ENCODE results near the gene MYO1A. TPM values are rescaled to one million over a fixed set of nuclear protein-coding genes. Genes with fewer than 3 reads are reported as not detected.

The MYO1A gene
- total RNA-seq, 2 donors from 2014 or later = 2.1 to 5.1 TPM

DNA sequence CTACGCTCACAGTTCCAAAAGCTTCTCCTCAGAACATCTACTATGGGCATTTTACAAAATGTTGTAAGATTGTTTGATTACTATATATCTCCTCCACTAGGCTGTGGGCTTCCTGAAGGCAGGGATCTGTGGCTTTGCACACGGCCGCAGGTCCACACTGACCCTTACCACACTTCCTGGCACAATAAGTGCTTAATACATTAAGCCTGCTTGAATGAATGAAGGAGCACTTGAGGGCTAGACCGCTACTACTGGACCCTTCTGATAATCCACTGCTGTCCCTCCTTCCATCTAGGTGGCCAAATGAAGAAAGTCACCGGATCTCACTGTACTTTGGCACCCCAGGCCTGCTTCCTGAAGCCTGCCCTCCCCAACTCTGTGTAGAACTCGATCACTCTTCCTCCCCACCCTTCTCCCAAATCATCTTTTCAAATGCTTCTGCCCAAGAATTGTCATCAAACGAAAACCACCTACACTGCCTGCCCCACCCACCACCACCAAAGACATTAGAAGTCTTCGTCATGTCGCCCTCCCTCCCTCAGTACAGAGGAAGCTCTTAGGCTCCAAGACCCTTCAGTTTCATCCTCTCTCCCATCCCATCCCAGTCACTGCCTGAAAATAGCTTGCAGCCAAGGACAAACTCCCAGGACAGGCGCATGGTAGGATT, 43.0 kb downstream of the MYO1A start:
- H3K27me3 Mint-ChIP-seq = no peaks in the 10 kb centered on the region
- ATAC-seq (replicated peaks) = no peak

GRCh38 chr12:57005980-57006808, 43.7 kb downstream of the MYO1A start, which contains the start of gene ZBTB39:
TSS of gene ZBTB39 (minus strand) at chr12:57006546. CDS start at chr12:57004917, 1,629 bp downstream.
- Mint-ChIP-seq H3K27me3 (no peaks in the 10 kb centered on the region), H3K36me3 (ENCODE audit: low read depth) (peaks cover 33% of the 10 kb centered on the region), H3K9me3 (no peaks in the 10 kb centered on the region), H3K27ac (peak within 1 kb of the TSS; percentile 93), H3K4me1 (peaks cover 27% of the 10 kb centered on the region), H3K4me3 (peak within 1 kb of the TSS; percentile 91)
- peak; percentile 78 for ATAC-seq (replicated peaks)

More for the DNA sequence above, 43.0 kb downstream of the MYO1A start:
- Mint-ChIP-seq H3K9me3 (no peaks in the 10 kb centered on the region), H3K27ac (peak overlapping the region; percentile 93), H3K36me3 (ENCODE audit: low read depth) (peaks cover 26% of the 10 kb centered on the region), H3K4me1 (peaks cover 30% of the 10 kb centered on the region), H3K4me3 (peak overlapping the region; percentile 91)

DNA sequence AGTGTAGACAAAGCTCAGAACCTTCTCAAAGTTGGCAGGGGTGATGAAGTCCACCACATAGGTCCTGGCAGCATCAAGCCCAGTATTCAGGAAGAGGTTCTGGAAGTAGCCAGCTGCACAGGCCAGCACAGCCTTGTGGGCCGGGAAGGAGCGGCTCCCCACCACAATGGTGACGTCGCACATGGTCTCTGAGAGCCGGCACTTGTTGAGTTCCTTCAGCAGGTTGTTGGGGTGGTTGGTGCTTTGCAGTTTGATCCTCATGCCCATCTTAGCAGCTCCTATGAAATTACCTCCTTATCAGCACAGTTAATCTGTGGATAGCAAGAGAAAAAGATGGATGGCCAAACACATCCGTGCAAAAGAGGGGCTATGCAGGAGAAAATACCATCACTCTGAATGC, 45.3 kb downstream of the MYO1A start:
- ATAC-seq (replicated peaks) = no peak
- no peak overlapping the region for H3K27ac Mint-ChIP-seq

GRCh38 chr12:57003395-57003794, 46.5 kb downstream of the MYO1A start:
- Mint-ChIP-seq H3K36me3 (ENCODE audit: low read depth) (peaks cover 60% of the 10 kb centered on the region), H3K4me3 (no peak overlapping the region), H3K9me3 (no peaks in the 10 kb centered on the region), H3K27me3 (no peaks in the 10 kb centered on the region), H3K4me1 (peaks cover 46% of the 10 kb centered on the region), H3K27ac (no peak overlapping the region)
- no peak for ATAC-seq (replicated peaks)

More for the DNA sequence above, 45.3 kb downstream of the MYO1A start:
- H3K9me3 Mint-ChIP-seq = no peaks in the 10 kb centered on the region
- H3K4me1 Mint-ChIP-seq = peaks cover 35% of the 10 kb centered on the region
- peak overlapping the region; percentile 78 for H3K4me3 Mint-ChIP-seq
- peaks cover 49% of the 10 kb centered on the region for H3K36me3 Mint-ChIP-seq (ENCODE audit: low read depth)
- no peaks in the 10 kb centered on the region for H3K27me3 Mint-ChIP-seq

DNA sequence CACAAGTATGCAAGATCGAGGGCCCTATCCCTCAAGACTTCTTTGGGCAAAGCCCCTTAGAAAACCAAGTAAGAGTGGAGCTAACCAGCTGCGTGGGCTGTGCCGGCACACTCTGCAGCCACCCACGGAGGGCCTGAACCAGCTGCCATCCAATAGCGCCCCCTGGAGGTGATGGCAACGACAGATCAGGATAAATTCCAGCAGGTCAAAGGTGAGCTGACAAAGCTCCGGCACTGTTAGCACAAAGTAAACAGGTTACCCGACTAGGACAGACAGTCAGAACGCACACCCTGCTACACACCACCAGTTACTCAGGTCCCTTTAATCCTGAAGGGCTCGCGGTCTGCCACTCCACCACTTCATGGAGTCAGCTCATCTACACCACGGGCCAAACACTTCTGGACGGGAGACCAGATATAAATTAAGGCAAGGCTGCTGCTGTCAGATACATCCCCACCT, 48.5 kb downstream of the MYO1A start:
- peaks cover 44% of the 10 kb centered on the region for H3K4me1 Mint-ChIP-seq
- H3K36me3 Mint-ChIP-seq (ENCODE audit: low read depth) = peaks cover 64% of the 10 kb centered on the region
- no peak for ATAC-seq (replicated peaks)
- H3K27ac Mint-ChIP-seq = no peak overlapping the region
- no peaks in the 10 kb centered on the region for H3K9me3 Mint-ChIP-seq
- no peaks in the 10 kb centered on the region for H3K27me3 Mint-ChIP-seq
- no peak overlapping the region for H3K4me3 Mint-ChIP-seq

DNA sequence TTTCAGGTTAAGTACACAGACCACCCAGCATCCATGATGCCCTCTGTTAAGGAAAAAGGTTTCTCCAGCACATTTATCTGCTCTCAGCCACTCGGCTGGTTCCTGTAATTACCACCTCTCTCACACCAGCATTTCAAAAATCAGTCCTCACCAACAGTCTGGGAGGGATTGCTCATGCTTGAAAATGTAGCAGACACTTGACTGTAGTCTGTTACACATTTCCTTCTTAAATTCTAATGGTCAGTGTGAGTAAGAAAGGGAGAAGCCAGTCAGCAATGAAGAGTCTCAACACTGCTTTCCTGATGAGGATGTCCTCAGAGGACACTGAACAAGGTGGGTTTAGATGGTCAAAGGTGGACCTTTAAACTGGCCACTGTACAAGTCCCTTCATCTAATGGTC, 49.5 kb downstream of the MYO1A start:
- peak overlapping the region; percentile 85 for H3K27ac Mint-ChIP-seq
- no peaks in the 10 kb centered on the region for H3K9me3 Mint-ChIP-seq
- ATAC-seq (replicated peaks) = peak; percentile 68
- H3K4me1 Mint-ChIP-seq = peaks cover 42% of the 10 kb centered on the region
- peaks cover 64% of the 10 kb centered on the region for H3K36me3 Mint-ChIP-seq (ENCODE audit: low read depth)
- H3K27me3 Mint-ChIP-seq = no peaks in the 10 kb centered on the region
- peak overlapping the region; percentile 61 for H3K4me3 Mint-ChIP-seq

- Mint-ChIP-seq H3K27ac (peak overlapping the region; percentile 85), H3K4me3 (peak overlapping the region; percentile 61), H3K36me3 (ENCODE audit: low read depth) (peaks cover 63% of the 10 kb centered on the region), H3K9me3 (no peaks in the 10 kb centered on the region), H3K4me1 (peaks cover 37% of the 10 kb centered on the region), H3K27me3 (no peaks in the 10 kb centered on the region)
- ATAC-seq (replicated peaks) = no peak
Observed at GRCh38 chr12:56999456-56999855, 50.5 kb downstream of the MYO1A start.

DNA sequence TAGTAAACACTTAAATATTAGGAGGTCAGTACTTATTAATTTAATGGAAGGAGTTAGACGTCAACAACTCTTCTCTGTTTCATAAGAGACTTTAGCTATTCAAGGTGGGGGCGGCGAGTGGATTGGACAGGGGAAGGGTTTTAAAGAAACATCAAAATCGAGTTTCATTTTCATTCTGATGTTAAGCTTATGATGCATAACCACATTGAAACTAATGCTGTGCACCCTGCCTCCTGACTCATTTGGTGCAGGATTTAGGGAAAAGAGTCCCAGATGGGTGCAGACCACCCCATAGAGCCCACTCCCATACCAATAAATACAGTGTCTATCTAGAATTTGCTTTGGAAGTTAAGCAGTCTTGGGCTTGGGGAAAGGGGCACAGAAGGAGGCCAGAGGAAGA, 50.9 kb downstream of the MYO1A start:
- ATAC-seq (replicated peaks) = peak; percentile 92
- H3K9me3 Mint-ChIP-seq = no peaks in the 10 kb centered on the region
- peak overlapping the region; percentile 61 for H3K4me3 Mint-ChIP-seq

GRCh38 chr12:56998316-56998715, 51.6 kb downstream of the MYO1A start:
- H3K4me1 Mint-ChIP-seq = peaks cover 37% of the 10 kb centered on the region
- H3K9me3 Mint-ChIP-seq = no peaks in the 10 kb centered on the region
- ATAC-seq (replicated peaks) = no peak
- peak overlapping the region; percentile 61 for H3K4me3 Mint-ChIP-seq
- H3K27me3 Mint-ChIP-seq = no peaks in the 10 kb centered on the region
- peak overlapping the region; percentile 85 for H3K27ac Mint-ChIP-seq
- H3K36me3 Mint-ChIP-seq (ENCODE audit: low read depth) = peaks cover 52% of the 10 kb centered on the region

More for the DNA sequence above, 50.9 kb downstream of the MYO1A start:
- peaks cover 37% of the 10 kb centered on the region for H3K4me1 Mint-ChIP-seq
- H3K36me3 Mint-ChIP-seq (ENCODE audit: low read depth) = peaks cover 58% of the 10 kb centered on the region
- peak overlapping the region; percentile 85 for H3K27ac Mint-ChIP-seq
- H3K27me3 Mint-ChIP-seq = no peaks in the 10 kb centered on the region

GRCh38 chr12:56996793-56997545, 53.0 kb downstream of the MYO1A start:
- Mint-ChIP-seq H3K36me3 (ENCODE audit: low read depth) (peaks cover 38% of the 10 kb centered on the region), H3K9me3 (no peaks in the 10 kb centered on the region), H3K27me3 (no peaks in the 10 kb centered on the region), H3K4me3 (no peak overlapping the region), H3K27ac (peak overlapping the region; percentile 85), H3K4me1 (peaks cover 37% of the 10 kb centered on the region)
- ATAC-seq (replicated peaks) = no peak

- peak overlapping the region; percentile 65 for H3K27ac Mint-ChIP-seq
- H3K36me3 Mint-ChIP-seq (ENCODE audit: low read depth) = peaks cover 29% of the 10 kb centered on the region
- peaks cover 40% of the 10 kb centered on the region for H3K4me1 Mint-ChIP-seq
- H3K4me3 Mint-ChIP-seq = no peak overlapping the region
- H3K9me3 Mint-ChIP-seq = no peaks in the 10 kb centered on the region
- H3K27me3 Mint-ChIP-seq = no peaks in the 10 kb centered on the region
- ATAC-seq (replicated peaks) = no peak
Observed at GRCh38 chr12:56995930-56996496, 53.9 kb downstream of the MYO1A start.

DNA sequence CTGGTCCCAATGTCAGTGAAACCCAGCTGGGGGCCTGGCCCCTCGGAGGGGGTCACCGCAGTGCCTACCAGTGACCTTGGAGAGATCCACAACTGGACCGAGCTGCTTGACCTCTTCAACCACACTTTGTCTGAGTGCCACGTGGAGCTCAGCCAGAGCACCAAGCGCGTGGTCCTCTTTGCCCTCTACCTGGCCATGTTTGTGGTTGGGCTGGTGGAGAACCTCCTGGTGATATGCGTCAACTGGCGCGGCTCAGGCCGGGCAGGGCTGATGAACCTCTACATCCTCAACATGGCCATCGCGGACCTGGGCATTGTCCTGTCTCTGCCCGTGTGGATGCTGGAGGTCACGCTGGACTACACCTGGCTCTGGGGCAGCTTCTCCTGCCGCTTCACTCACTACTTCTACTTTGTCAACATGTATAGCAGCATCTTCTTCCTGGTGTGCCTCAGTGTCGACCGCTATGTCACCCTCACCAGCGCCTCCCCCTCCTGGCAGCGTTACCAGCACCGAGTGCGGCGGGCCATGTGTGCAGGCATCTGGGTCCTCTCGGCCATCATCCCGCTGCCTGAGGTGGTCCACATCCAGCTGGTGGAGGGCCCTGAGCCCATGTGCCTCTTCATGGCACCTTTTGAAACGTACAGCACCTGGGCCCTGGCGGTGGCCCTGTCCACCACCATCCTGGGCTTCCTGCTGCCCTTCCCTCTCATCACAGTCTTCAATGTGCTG, 54.6 kb downstream of the MYO1A start:
- no peak for ATAC-seq (replicated peaks)
- Mint-ChIP-seq H3K36me3 (ENCODE audit: low read depth) (peaks cover 22% of the 10 kb centered on the region), H3K9me3 (no peaks in the 10 kb centered on the region), H3K4me1 (peaks cover 40% of the 10 kb centered on the region), H3K4me3 (no peak overlapping the region), H3K27ac (peak overlapping the region; percentile 65), H3K27me3 (no peaks in the 10 kb centered on the region)

DNA sequence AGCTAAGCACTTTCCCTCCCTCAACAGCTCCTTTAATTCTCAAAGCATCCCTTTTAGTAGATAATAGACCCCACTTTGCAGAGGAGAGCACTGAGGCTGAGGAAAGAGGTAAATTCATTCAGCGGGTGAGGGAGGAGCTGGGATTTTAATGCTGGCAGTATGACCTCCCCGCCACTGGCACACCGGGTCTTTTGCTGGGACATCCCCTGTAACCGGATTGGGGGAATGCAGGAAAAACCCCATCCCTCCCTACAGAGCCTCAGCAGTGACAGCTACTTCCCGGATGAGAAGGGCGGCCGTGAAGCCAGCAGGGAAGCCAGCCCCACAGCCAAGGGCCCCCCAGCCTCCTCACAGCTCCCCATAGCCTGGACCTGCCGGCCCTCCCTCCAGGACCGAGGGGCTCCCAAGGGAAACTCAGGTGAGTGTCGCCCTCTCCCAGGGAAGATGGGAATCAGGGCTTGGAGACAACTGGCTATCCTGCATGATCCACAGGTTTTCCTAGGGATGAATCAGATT, 55.6 kb downstream of the MYO1A start:
- H3K27ac Mint-ChIP-seq = no peak overlapping the region
- peaks cover 11% of the 10 kb centered on the region for H3K36me3 Mint-ChIP-seq (ENCODE audit: low read depth)
- H3K9me3 Mint-ChIP-seq = no peaks in the 10 kb centered on the region
- H3K27me3 Mint-ChIP-seq = no peaks in the 10 kb centered on the region
- peaks cover 32% of the 10 kb centered on the region for H3K4me1 Mint-ChIP-seq
- no peak for ATAC-seq (replicated peaks)
- no peak overlapping the region for H3K4me3 Mint-ChIP-seq
